Glutamatergic neuron (in vitro differentiated cells): ENCODE results near the gene ARSK. TPM values are rescaled to one million over a fixed set of nuclear protein-coding genes. Genes with fewer than 3 reads are reported as not detected.

Experiments
- DNase-seq: peaks from one replicate; pipeline ENCODE4 v3.0.0; 2022
- H3K27ac Mint-ChIP-seq: one replicate; pipeline ENCODE4 v1.8.0; 2020; ENCODE audit warnings: mild to moderate bottlenecking, mixed read lengths, inconsistent platforms; ENCODE audit not compliant: unreplicated experiment
- H3K27me3 Mint-ChIP-seq: one replicate; pipeline ENCODE4 v1.8.0; 2020; ENCODE audit warnings: mild to moderate bottlenecking, moderate library complexity, mixed read lengths, inconsistent platforms; ENCODE audit not compliant: unreplicated experiment
- H3K36me3 Mint-ChIP-seq: one replicate; pipeline ENCODE4 v1.8.0; 2020; ENCODE audit warnings: mild to moderate bottlenecking, mixed read lengths, inconsistent platforms; ENCODE audit not compliant: unreplicated experiment
- H3K4me1 Mint-ChIP-seq: one replicate; pipeline ENCODE4 v1.8.0; 2020; ENCODE audit warnings: mild to moderate bottlenecking, low read depth, mixed read lengths, inconsistent platforms; ENCODE audit not compliant: unreplicated experiment
- H3K4me3 Mint-ChIP-seq: one replicate; pipeline ENCODE4 v1.8.0; 2020; ENCODE audit warnings: mild to moderate bottlenecking, mixed read lengths, inconsistent platforms; ENCODE audit not compliant: unreplicated experiment
- H3K9me3 Mint-ChIP-seq: one replicate; pipeline ENCODE4 v1.8.0; 2020; ENCODE audit warnings: mild to moderate bottlenecking, moderate library complexity, mixed read lengths, inconsistent platforms; ENCODE audit not compliant: unreplicated experiment
- CTCF ChIP-seq: fragments of 200-600 bp; sonication (generic); IDR thresholded peaks from one replicate; pipeline ENCODE4 v1.5.0; 2021; ENCODE audit not compliant: partially characterized antibody, unreplicated experiment
- total RNA-seq: library from RNA; stranded (reverse); fragmentation: NEBNext Ultra II Directional; extraction: Animal tissue kit (Norgen Biotek cat#: 25700); gene quantifications from one replicate; pipeline ENCODE4 v1.2.1, GENCODE V29; 2021; ENCODE audit not compliant: unreplicated experiment

Gene ARSK
- total RNA-seq, 1 donor from 2014 or later, result 5.5 TPM

- Mint-ChIP-seq H3K27ac (no peak overlapping the region), H3K4me3 (no peak overlapping the region), H3K4me1 (no peaks in the 10 kb centered on the region), H3K9me3 (peaks cover 1% of the 10 kb centered on the region), H3K27me3 (peaks cover 2% of the 10 kb centered on the region), H3K36me3 (no peaks in the 10 kb centered on the region)
- no peak for DNase-seq
- TF ChIP-seq CTCF, result no peak
These were observed 73.3 kb downstream of the ARSK start for GRCh38 chr5:95627971-95628810.

- Mint-ChIP-seq H3K4me3 (no peak overlapping the region), H3K27ac (no peak overlapping the region), H3K36me3 (no peaks in the 10 kb centered on the region), H3K9me3 (no peaks in the 10 kb centered on the region), H3K4me1 (no peaks in the 10 kb centered on the region), H3K27me3 (peaks cover 2% of the 10 kb centered on the region)
- no peak for TF ChIP-seq CTCF
- no peak for DNase-seq
These were observed 74.0 kb downstream of the ARSK start for GRCh38 chr5:95628933-95629332.

GRCh38 chr5:95630394-95630917 lies 75.6 kb downstream of the ARSK start:
- Mint-ChIP-seq H3K27ac (no peak overlapping the region), H3K4me3 (no peak overlapping the region), H3K36me3 (no peaks in the 10 kb centered on the region), H3K9me3 (no peaks in the 10 kb centered on the region), H3K4me1 (no peaks in the 10 kb centered on the region), H3K27me3 (peaks cover 2% of the 10 kb centered on the region)
- no peak for TF ChIP-seq CTCF
- no peak for DNase-seq

- Mint-ChIP-seq H3K27ac (no peak overlapping the region), H3K36me3 (no peaks in the 10 kb centered on the region), H3K9me3 (no peaks in the 10 kb centered on the region), H3K4me1 (no peaks in the 10 kb centered on the region), H3K27me3 (peaks cover 2% of the 10 kb centered on the region), H3K4me3 (no peak overlapping the region)
- no peak for DNase-seq
- no peak for TF ChIP-seq CTCF
These were observed 76.5 kb downstream of the ARSK start for GRCh38 chr5:95631255-95631958.
